Measurements from ENCODE around the gene FGF22.
A peak's percentile ranks its signal among the peaks of the same experiment; 100 is the strongest.
"Not testable (repeated sequence)": the region's sequence is repeated elsewhere in the genome, so short reads cannot be mapped to it uniquely, and the experiment has no call there.

Gene FGF22

GRCh38 chr19:607301-608154 lies 32.2 kb upstream of the FGF22 start:
- DNase-seq, result no peak

- DNase-seq, result no peak
Measured at GRCh38 chr19:608155-609003, 31.3 kb upstream of the FGF22 start.

- no peak for DNase-seq
Measured at GRCh38 chr19:609004-609346, 30.7 kb upstream of the FGF22 start.

- peak; percentile 72 for DNase-seq
Measured at GRCh38 chr19:610071-610800, 29.4 kb upstream of the FGF22 start.

GRCh38 chr19:610801-611480 lies 28.7 kb upstream of the FGF22 start:
- peak; percentile 86 for DNase-seq

- DNase-seq, result no peak
Measured at GRCh38 chr19:611481-611868, 28.2 kb upstream of the FGF22 start.

GRCh38 chr19:612941-613340 lies 26.7 kb upstream of the FGF22 start:
- DNase-seq, result no peak

- DNase-seq, result no peak
Measured at GRCh38 chr19:613732-614567, 25.7 kb upstream of the FGF22 start.

- no peak for DNase-seq
Measured at GRCh38 chr19:615619-616018, 24.1 kb upstream of the FGF22 start.

- DNase-seq, result no peak
Measured at GRCh38 chr19:616062-616700, 23.5 kb upstream of the FGF22 start.

- no peak for DNase-seq
Measured at GRCh38 chr19:616747-617526, 22.7 kb upstream of the FGF22 start.

- DNase-seq, result no peak
Measured at GRCh38 chr19:617551-618246, 22.0 kb upstream of the FGF22 start.

GRCh38 chr19:618247-618619 lies 21.4 kb upstream of the FGF22 start:
- no peak for DNase-seq

GRCh38 chr19:618674-619285 lies 20.9 kb upstream of the FGF22 start:
- DNase-seq, result no peak

- no peak for DNase-seq
Measured at GRCh38 chr19:619286-620002, 20.2 kb upstream of the FGF22 start.

GRCh38 chr19:620166-620862 lies 19.4 kb upstream of the FGF22 start:
- no peak for DNase-seq

GRCh38 chr19:621191-621590 lies 18.5 kb upstream of the FGF22 start:
- DNase-seq, result not testable (repeated sequence)

- DNase-seq, result no peak
Measured at GRCh38 chr19:621819-622218, 17.9 kb upstream of the FGF22 start.

Data from activated CD8-positive, alpha-beta memory T cell treated with anti-CD3 and anti-CD28 coated beads for 24 hours (primary cell).